ENCODE data around the gene DET1.

The DET1 gene

GRCh38 chr15:88546248-88547129 lies at the start of gene DET1:
DET1 (minus strand) TSS chr15:88546681; CDS start chr15:88531705, 14,976 bp downstream.
- TF ChIP-seq, protein P1, sequence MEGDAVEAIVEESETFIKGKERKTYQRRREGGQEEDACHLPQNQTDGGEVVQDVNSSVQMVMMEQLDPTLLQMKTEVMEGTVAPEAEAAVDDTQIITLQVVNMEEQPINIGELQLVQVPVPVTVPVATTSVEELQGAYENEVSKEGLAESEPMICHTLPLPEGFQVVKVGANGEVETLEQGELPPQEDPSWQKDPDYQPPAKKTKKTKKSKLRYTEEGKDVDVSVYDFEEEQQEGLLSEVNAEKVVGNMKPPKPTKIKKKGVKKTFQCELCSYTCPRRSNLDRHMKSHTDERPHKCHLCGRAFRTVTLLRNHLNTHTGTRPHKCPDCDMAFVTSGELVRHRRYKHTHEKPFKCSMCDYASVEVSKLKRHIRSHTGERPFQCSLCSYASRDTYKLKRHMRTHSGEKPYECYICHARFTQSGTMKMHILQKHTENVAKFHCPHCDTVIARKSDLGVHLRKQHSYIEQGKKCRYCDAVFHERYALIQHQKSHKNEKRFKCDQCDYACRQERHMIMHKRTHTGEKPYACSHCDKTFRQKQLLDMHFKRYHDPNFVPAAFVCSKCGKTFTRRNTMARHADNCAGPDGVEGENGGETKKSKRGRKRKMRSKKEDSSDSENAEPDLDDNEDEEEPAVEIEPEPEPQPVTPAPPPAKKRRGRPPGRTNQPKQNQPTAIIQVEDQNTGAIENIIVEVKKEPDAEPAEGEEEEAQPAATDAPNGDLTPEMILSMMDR (IDR thresholded peaks at IDR 0.05; ENCODE audit: control insufficient read depth, extremely low read depth, insufficient read depth) = peak; percentile 91
- peak; percentile 95 for DNase-seq (ENCODE audit: low read depth)
- peak within 1 kb of the TSS; percentile 62 for H3K4me3 ChIP-seq (ENCODE audit: low read depth, low read length)

GRCh38 chr15:88591384-88591783 lies 44.9 kb upstream of the DET1 start:
- H3K4me3 ChIP-seq (ENCODE audit: low read depth, low read length) = no peak overlapping the region
- DNase-seq (ENCODE audit: low read depth) = no peak
- TF ChIP-seq, protein P1 (IDR thresholded peaks at IDR 0.05; ENCODE audit: control insufficient read depth, extremely low read depth, insufficient read depth) = no peak

GRCh38 chr15:88590759-88591158 lies 44.3 kb upstream of the DET1 start:
- no peak overlapping the region for H3K4me3 ChIP-seq (ENCODE audit: low read depth, low read length)
- TF ChIP-seq, protein P1 (IDR thresholded peaks at IDR 0.05; ENCODE audit: control insufficient read depth, extremely low read depth, insufficient read depth) = no peak
- no peak for DNase-seq (ENCODE audit: low read depth)

- TF ChIP-seq, protein P1 (IDR thresholded peaks at IDR 0.05; ENCODE audit: control insufficient read depth, extremely low read depth, insufficient read depth) = no peak
- H3K4me3 ChIP-seq (ENCODE audit: low read depth, low read length) = no peak overlapping the region
- DNase-seq (ENCODE audit: low read depth) = no peak
Observed at GRCh38 chr15:88586401-88587162, 40.1 kb upstream of the DET1 start.

DNA sequence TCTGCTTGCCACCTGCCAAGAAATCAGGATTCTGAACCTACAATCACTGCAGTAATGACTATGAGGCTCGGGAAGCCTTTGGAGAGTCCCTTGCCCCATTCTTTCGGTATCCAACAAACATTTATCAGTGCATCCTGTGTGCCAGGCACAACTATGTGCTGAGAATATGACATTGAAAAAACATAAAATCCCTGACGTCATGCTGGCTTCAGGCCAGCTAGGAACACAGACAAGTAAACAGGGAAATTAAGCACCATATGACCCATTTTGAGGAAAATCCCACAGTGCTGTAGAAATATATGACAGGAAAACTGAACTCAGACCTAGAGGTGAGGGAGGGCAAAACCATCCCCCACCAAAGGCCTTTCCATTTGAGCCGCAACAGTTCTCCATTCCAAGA lies 34.1 kb upstream of the DET1 start:
- TF ChIP-seq, protein P1 (IDR thresholded peaks at IDR 0.05; ENCODE audit: control insufficient read depth, extremely low read depth, insufficient read depth) = no peak
- DNase-seq (ENCODE audit: low read depth) = peak; percentile 2
- H3K4me3 ChIP-seq (ENCODE audit: low read depth, low read length) = no peak overlapping the region

DNA sequence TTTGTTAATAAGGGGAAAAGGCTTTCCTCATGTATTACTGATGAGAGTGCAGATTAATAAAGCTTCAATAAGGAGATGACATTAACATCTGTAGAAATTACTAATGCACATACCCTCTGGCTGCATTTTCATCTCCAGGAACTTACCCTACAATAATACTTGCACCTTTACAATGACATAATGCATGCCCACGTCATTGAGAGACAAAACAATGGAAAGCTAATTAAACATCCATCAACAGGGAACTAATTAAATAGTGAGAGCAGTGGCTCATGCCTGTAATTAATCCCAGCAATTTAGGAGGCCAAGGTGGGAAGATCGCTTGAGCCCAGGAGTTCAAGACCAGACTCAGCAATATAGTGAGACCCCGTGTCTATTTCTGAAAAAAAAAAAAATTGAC lies 32.8 kb upstream of the DET1 start:
- H3K4me3 ChIP-seq (ENCODE audit: low read depth, low read length) = no peak overlapping the region
- TF ChIP-seq, protein P1 (IDR thresholded peaks at IDR 0.05; ENCODE audit: control insufficient read depth, extremely low read depth, insufficient read depth) = no peak
- no peak for DNase-seq (ENCODE audit: low read depth)

Data from LNCaP clone FGC (cell line).